Dedifferentiated amniotic fluid mesenchymal stem cell (primary cell): ENCODE results near the gene MNX1.
A peak's percentile ranks its signal among the peaks of the same experiment; 100 is the strongest.

ENCODE experiments used
- DNase-seq: peaks from one replicate; pipeline ENCODE4 v3.0.0-alpha.2; 2016; ENCODE audit errors: extremely low spot score

The MNX1 gene

DNA sequence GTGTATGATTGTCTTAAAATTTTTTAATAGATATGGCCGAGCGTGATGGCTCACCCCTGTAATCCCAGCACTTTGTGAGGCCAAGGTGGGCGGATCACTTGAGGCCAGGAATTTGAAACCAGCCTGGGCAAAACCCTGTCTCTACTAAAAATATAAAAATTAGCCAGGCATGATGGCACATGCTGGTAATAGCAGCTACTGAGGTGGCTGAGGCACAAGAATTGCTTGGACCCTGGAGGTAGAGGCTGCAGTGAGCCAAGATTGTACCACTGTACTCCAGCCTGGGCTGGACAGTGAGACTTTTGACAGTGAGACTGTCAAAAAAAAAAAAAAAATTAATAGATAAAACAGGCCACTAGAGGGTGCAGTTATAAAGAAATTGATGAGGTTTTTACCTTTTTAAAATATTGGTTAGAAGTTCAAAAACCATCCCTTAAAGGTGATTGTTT, 40.5 kb downstream of the MNX1 start:
- DNase-seq: peak; percentile 25

GRCh38 chr7:156968183-156968582, 42.3 kb downstream of the MNX1 start:
- no peak for DNase-seq

DNA sequence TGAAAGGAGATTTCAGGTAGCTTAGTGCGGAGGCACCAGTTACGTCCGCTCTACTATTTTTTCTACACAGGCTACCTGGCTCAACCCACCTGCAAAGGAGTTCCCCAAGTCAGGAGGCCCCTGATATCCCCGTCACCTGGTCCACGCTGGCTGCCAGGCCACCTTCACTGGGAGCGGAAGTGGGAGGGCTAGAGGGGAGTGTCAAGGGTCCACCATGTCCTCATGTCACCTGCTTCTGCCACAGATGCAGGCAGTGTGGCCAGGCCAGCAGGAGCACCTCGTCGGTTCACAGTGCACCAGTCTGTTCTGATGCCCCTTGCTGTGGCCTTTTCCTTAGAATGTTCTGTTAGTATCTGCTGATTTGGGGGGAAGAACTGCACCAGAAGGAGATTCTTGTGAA, 44.1 kb downstream of the MNX1 start:
- no peak for DNase-seq

- DNase-seq: no peak
These were observed 45.5 kb downstream of the MNX1 start for GRCh38 chr7:156964971-156965370.

GRCh38 chr7:156963472-156963871, 47.0 kb downstream of the MNX1 start:
- no peak for DNase-seq

GRCh38 chr7:156962897-156963296, 47.6 kb downstream of the MNX1 start:
- DNase-seq: no peak

GRCh38 chr7:156962145-156962544, 48.3 kb downstream of the MNX1 start:
- DNase-seq: no peak

- DNase-seq: no peak
These were observed 53.7 kb downstream of the MNX1 start for GRCh38 chr7:156956727-156957126.

GRCh38 chr7:156954941-156955340, 55.5 kb downstream of the MNX1 start:
- no peak for DNase-seq
